Measurements from ENCODE around the gene PDE9A. TPM values are rescaled to one million over a fixed set of nuclear protein-coding genes. Genes with fewer than 3 reads are reported as not detected.

PDE9A gene
- total RNA-seq, 4 donors from 2014 or later = 26.7 to 30.6 (median 28.7) TPM

DNA sequence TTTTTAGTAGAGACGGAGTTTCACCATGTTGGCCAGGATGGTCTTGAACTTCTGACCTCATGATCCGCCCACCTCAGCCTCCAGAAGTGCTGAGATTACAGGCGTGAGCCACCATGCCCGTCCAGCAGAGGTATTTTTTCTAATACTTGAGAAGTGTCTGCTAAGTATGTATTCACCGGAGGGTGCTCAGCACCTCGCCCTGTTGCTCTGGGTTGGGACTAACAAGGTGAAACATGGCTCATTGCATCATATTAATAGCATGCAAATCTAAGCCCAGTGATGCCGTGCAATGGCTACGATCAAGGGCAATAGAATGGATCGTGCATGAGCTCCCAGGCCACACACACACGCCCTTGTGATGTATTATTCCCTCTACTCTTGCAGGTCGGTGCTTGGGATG is 68.7 kb downstream of the PDE9A start:
- peak overlapping the region in 1 of 4 donors; percentile 56 for H3K27ac ChIP-seq
- no peak overlapping the region for H3K4me3 ChIP-seq
- peaks cover 0 to 47% (median 28%) of the 10 kb centered on the region in 4 donors for H3K4me1 ChIP-seq
- H3K36me3 ChIP-seq = no peaks in the 10 kb centered on the region
- 84 to 89% methylated on average over 11 of the region's 11 CpGs for WGBS, 2 donors
- H3K9me3 ChIP-seq = no peaks in the 10 kb centered on the region
- TF ChIP-seq, protein P1, sequence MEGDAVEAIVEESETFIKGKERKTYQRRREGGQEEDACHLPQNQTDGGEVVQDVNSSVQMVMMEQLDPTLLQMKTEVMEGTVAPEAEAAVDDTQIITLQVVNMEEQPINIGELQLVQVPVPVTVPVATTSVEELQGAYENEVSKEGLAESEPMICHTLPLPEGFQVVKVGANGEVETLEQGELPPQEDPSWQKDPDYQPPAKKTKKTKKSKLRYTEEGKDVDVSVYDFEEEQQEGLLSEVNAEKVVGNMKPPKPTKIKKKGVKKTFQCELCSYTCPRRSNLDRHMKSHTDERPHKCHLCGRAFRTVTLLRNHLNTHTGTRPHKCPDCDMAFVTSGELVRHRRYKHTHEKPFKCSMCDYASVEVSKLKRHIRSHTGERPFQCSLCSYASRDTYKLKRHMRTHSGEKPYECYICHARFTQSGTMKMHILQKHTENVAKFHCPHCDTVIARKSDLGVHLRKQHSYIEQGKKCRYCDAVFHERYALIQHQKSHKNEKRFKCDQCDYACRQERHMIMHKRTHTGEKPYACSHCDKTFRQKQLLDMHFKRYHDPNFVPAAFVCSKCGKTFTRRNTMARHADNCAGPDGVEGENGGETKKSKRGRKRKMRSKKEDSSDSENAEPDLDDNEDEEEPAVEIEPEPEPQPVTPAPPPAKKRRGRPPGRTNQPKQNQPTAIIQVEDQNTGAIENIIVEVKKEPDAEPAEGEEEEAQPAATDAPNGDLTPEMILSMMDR (IDR thresholded peaks at IDR 0.05) = no peak
- TF ChIP-seq EP300 (IDR thresholded peaks at IDR 0.05) (no peak), POLR2A (IDR thresholded peaks at IDR 0.05) (no peak)
- no peak for DNase-seq (ENCODE audit: low spot score in 2 of 2)
- no peaks in the 10 kb centered on the region for H3K27me3 ChIP-seq

DNA sequence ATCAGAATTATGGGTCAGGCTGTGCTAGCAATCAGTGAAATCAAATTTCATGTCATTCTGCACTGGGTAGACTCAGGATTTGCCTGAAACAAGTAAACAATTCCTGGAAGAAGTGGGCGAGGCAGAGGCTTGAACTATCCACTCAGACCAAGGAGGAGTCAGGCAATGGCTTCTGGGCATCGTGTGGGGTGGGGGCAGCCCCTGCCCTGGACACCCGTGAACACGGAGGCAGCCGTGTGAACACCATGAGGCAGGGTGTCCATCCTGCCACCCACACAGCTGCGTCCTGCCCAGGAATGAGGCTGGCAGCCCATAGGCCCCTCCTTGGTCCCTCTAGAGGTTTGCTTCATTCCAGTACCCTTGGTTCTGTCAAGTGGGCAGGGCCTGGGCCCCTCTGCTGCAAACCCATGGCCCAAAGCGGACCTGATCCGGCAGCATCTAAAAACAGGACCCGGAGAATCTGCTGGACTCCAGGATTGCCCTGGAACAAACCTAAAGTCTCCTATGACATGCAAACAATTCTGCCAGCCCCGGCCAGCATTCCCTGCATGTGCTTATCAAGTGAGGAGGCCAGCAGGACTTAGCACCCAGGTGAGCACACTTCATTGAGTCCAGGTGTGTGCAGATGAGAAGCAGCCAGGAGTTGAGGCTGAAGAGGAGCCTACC is 69.5 kb downstream of the PDE9A start:
- Histone ChIP-seq H3K9me3 (no peaks in the 10 kb centered on the region), H3K4me1 (peaks cover 0 to 47% (median 28%) of the 10 kb centered on the region in 4 donors), H3K4me3 (no peak overlapping the region), H3K27me3 (no peaks in the 10 kb centered on the region), H3K27ac (peak overlapping the region in 3 of 4 donors; percentile 32 to 51 (median 36)), H3K36me3 (no peaks in the 10 kb centered on the region)
- TF ChIP-seq, protein P1 (IDR thresholded peaks at IDR 0.05) = no peak
- TF ChIP-seq EP300 (IDR thresholded peaks at IDR 0.05) = no peak
- no peak for DNase-seq (ENCODE audit: low spot score in 2 of 2)
- 57 to 72% methylated on average over 10 of the region's 10 CpGs for WGBS, 2 donors

DNA sequence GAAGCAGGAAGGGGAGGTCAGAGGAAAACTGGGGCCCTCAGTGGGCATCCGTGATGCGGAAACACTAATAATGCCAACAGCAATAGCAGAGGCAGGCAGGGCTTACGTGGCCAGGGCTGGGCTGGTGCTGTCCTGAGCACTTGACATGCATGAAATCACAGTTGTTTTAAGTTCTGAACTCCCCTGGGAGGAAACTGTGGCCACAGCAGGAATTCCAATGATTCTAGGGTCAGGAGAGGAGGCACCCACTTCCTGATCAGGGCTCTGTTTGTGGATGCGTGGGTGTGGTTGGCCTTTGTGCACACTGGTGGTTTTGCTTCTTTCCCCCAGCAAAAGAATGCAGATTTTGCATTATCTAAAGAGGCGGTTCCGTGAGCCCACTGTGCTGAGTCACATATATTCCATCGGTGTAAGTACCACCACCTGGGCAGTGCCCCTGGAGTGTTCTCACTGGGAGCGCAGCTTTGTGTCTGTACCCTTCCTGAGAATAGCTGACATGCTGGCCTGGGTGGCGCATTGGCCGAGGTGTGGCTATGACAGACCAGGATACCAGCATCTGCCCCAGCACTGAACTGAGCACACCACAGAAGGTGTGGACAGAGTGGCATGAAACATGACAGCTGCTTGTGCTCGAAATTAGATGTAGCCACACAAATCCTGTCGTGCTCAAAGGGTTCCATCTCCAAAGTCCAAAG is 71.0 kb downstream of the PDE9A start:
- WGBS, 2 donors = 53 to 54% methylated on average over 12 of the region's 12 CpGs
- no peaks in the 10 kb centered on the region for H3K36me3 ChIP-seq
- H3K9me3 ChIP-seq = no peaks in the 10 kb centered on the region
- no peak overlapping the region for H3K4me3 ChIP-seq
- peak overlapping the region in 3 of 4 donors; percentile 32 to 60 (median 51) for H3K27ac ChIP-seq
- no peaks in the 10 kb centered on the region for H3K27me3 ChIP-seq
- TF ChIP-seq POLR2A (IDR thresholded peaks at IDR 0.05) = no peak
- TF ChIP-seq EP300 (IDR thresholded peaks at IDR 0.05) = peak in 1 of 2 donors; percentile 51
- no peak for DNase-seq (ENCODE audit: low spot score in 2 of 2)
- H3K4me1 ChIP-seq = peaks cover 0 to 47% (median 28%) of the 10 kb centered on the region in 4 donors

DNA sequence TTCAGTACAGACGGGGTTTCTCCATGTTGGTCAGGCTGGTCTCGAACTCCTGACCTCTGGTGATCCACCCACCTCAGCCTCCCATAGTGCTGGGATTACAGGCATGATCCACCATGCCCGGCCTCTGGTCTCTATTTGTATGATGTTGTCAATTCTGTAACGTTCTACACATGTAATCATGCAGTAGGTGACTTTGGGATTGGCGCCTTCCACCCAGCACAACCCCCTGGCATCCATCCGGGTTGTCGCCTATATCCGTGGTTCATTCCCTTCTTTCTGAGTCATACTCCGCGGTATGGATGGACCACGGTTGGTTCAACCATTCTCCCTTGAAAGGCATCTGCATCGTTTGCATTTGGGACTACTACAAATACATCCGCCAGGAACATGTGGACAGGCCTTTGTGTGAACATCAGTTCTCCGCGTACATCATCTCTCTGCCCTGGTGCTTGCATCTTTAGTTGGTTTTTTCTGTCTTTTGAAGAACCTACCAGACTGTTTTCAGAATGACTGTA is 72.1 kb downstream of the PDE9A start:
- TF ChIP-seq POLR2A (IDR thresholded peaks at IDR 0.05) (no peak), EP300 (IDR thresholded peaks at IDR 0.05) (no peak)
- TF ChIP-seq, protein P1 (IDR thresholded peaks at IDR 0.05) = no peak
- no peaks in the 10 kb centered on the region for H3K9me3 ChIP-seq
- H3K4me1 ChIP-seq = peaks cover 0 to 47% (median 28%) of the 10 kb centered on the region in 4 donors
- 96 to 97% methylated on average over 15 of the region's 15 CpGs for WGBS, 2 donors
- no peaks in the 10 kb centered on the region for H3K36me3 ChIP-seq
- peak overlapping the region in 1 of 4 donors; percentile 51 for H3K27ac ChIP-seq
- DNase-seq (ENCODE audit: low spot score in 2 of 2) = no peak
- H3K27me3 ChIP-seq = no peaks in the 10 kb centered on the region
- no peak overlapping the region for H3K4me3 ChIP-seq

DNA sequence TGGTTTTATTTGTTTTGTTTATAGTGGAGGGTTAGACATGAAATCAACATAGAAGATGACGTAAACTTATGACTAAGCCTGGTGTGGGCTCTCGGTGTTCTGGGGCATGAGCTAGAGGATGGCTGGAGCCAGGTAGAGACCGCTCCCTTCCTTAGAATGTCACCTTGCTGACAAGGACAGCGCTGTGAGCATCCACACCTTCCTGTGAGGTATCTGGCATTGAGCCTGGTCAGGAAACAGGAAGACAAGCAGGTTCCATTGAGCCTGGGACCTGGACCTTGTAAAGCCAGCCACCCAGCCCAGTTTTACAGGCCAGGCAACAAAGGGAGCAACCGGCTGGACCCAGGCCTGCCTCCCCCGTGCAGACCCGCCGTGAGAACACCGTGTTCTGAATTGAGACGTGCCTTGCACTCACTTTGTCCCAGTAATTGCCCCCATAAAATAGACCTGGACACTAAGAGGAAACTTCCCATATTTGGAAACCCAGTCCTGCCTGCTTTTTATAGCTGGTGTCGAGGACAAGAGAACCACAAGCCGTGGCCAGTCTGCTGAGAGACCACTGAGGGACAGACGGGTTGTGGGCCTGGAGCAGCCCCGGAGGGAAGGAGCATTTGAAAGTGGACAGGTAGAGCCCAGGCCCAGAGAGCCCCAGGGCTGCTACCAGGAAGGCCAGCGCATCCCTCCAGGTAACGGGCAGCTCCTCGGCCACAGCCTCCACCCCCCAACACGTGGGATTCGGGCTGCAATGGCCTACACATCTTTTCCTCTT is 78.0 kb downstream of the PDE9A start:
- no peak for DNase-seq (ENCODE audit: low spot score in 2 of 2)
- WGBS, 2 donors = 81 to 85% methylated on average over 18 to 19 of the region's 19 CpGs

More for the DNA sequence above, 78.0 kb downstream of the PDE9A start:
- Histone ChIP-seq H3K36me3 (peaks cover 0 to 36% (median 0%) of the 10 kb centered on the region in 3 donors), H3K9me3 (no peaks in the 10 kb centered on the region), H3K27me3 (no peaks in the 10 kb centered on the region), H3K4me3 (no peak overlapping the region), H3K4me1 (peaks cover 0 to 6% (median 0%) of the 10 kb centered on the region in 4 donors), H3K27ac (peak overlapping the region in 1 of 4 donors; percentile 63)
- TF ChIP-seq POLR2A (IDR thresholded peaks at IDR 0.05) (no peak), EP300 (IDR thresholded peaks at IDR 0.05) (no peak)
- TF ChIP-seq, protein P1 (IDR thresholded peaks at IDR 0.05) = no peak
